Brain microvascular endothelial cell (primary cell): ENCODE results near the gene HBEGF.

ENCODE experiments used
- DNase-seq: peaks from one replicate; pipeline ENCODE4 v3.0.0-alpha.2; 2020
- H3K27ac ChIP-seq: fragments of 250-450 bp; sonication (Bioruptor Pico); 2 replicates; pipeline ENCODE4 v1.5.1; 2020; ENCODE audit warnings: mild to moderate bottlenecking, moderate library complexity
- H3K27me3 ChIP-seq: fragments of 250-450 bp; sonication (Bioruptor Pico); replicated peaks from 2 replicates; pipeline ENCODE4 v1.5.1; 2020; ENCODE audit warnings: mild to moderate bottlenecking
- H3K36me3 ChIP-seq: fragments of 250-450 bp; sonication (Bioruptor Pico); replicated peaks from 2 replicates; pipeline ENCODE4 v1.5.1; 2020; ENCODE audit warnings: mild to moderate bottlenecking
- H3K4me3 ChIP-seq: 2 replicates; pipeline ENCODE4 v1.5.1; 2011; ENCODE audit warnings: low read depth, mild to moderate bottlenecking, control low read depth, low read length, moderate library complexity
- CTCF ChIP-seq: IDR thresholded peaks from 2 replicates; pipeline ENCODE4 v1.5.1; 2011; ENCODE audit warnings: low read depth, mild to moderate bottlenecking, moderate library complexity, low read length, control low read depth, inconsistent platforms; ENCODE audit errors: missing control alignments
- in situ Hi-C: cut with HindIII; loops from 2 replicates; pipeline ENCODE4 v1.10.0; 2017; ENCODE audit warnings: low sequenced_read_pairs, low pct_ligation_motif_present

HBEGF gene

GRCh38 chr5:140364472-140364765, 18.0 kb upstream of the HBEGF start:
- Histone ChIP-seq H3K27me3 (no peaks in the 10 kb centered on the region), H3K36me3 (no peaks in the 10 kb centered on the region), H3K4me3 (no peak overlapping the region), H3K27ac (no peak overlapping the region)
- TF ChIP-seq CTCF = no peak
- in situ Hi-C loops = no loop called here
- DNase-seq = no peak

DNA sequence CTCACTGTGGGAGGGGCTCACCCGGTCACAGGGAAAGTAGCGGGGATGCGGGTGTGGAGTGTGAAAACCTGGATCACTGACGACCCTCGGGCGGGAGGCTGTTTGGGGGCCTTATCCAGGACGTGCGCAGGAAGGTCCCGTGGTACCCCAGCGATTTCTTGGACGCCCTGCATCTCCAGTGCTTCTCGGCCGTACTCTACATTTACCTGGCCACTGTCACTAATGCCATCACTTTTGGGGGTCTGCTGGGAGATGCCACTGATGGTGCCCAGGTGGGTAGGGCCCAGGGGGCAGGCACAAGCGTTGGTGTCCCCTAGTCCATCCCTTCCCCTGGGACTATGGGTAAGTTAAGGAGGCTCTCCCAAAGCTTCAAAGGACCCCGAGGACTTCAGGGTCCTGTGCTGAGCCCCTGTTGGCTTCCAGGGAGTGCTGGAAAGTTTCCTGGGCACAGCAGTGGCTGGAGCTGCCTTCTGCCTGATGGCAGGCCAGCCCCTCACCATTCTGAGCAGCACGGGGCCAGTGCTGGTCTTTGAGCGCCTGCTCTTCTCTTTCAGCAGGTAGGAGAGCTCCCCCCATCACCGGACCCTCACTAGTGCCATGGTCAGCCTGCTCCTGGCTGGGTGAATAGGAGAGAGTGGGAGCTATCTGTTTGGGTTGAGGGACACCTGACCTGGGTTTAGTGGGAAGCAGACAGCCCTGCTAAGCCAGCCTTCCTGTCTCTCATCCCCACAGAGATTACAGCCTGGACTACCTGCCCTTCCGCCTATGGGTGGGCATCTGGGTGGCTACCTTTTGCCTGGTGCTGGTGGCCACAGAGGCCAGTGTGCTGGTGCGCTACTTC, 17.4 kb upstream of the HBEGF start:
- no peak for DNase-seq
- in situ Hi-C loops = no loop called here
- no peak overlapping the region for H3K27ac ChIP-seq
- no peaks in the 10 kb centered on the region for H3K36me3 ChIP-seq
- no peaks in the 10 kb centered on the region for H3K27me3 ChIP-seq
- TF ChIP-seq CTCF = no peak
- H3K4me3 ChIP-seq = peak overlapping the region; percentile 48

GRCh38 chr5:140362875-140363630, 16.6 kb upstream of the HBEGF start:
- no peaks in the 10 kb centered on the region for H3K27me3 ChIP-seq
- DNase-seq = peak; percentile 55
- no peaks in the 10 kb centered on the region for H3K36me3 ChIP-seq
- H3K27ac ChIP-seq = no peak overlapping the region
- in situ Hi-C loops = no loop called here
- peak; percentile 96 for TF ChIP-seq CTCF
- peak overlapping the region; percentile 48 for H3K4me3 ChIP-seq

DNA sequence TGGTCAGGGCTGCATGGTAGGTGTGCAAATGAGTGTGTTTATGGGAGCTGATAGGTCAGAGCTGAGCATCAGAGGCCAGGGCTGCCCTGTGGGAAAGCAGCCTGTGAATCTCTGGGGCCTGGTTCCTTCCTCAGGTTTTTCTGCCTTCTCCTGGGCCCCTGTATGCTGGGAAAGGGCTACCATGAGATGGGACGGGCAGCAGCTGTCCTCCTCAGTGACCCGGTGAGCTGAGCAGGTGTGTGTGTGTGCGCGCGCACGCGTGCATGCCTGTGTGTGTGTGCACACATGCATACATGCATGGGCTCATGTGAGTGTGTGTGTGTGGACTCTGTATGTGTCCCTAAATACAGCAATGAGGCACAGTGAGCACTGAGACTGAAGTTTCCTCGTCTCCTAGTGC, 15.9 kb upstream of the HBEGF start:
- no peaks in the 10 kb centered on the region for H3K27me3 ChIP-seq
- H3K27ac ChIP-seq = no peak overlapping the region
- TF ChIP-seq CTCF = no peak
- in situ Hi-C loops = no loop called here
- no peaks in the 10 kb centered on the region for H3K36me3 ChIP-seq
- no peak for DNase-seq
- no peak overlapping the region for H3K4me3 ChIP-seq

DNA sequence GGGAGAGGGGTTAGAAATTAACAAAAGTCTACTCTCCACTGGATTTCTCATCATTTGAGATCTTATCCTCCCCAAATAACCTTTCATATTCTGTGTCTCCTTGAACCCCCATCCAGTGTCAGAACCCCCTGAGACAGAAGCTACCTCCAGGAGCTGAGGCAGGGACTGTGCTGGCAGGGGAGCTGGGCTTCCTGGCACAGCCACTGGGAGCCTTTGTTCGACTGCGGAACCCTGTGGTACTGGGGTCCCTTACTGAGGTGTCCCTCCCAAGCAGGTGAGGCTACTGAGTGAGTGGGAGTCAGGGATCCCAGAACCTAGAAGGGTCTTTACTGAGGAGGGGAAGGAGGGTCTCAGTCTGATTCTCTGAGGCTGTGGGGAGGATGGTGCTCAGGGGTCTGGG, 15.5 kb upstream of the HBEGF start:
- in situ Hi-C loops = no loop called here
- H3K4me3 ChIP-seq = no peak overlapping the region
- TF ChIP-seq CTCF = no peak
- H3K36me3 ChIP-seq = no peaks in the 10 kb centered on the region
- no peak overlapping the region for H3K27ac ChIP-seq
- H3K27me3 ChIP-seq = no peaks in the 10 kb centered on the region
- no peak for DNase-seq
